AG08396 (cell line): ENCODE results near the gene SORBS2.
"Not testable (repeated sequence)": the region's sequence is repeated elsewhere in the genome, so short reads cannot be mapped to it uniquely, and the experiment has no call there.

Experiments used
- DNase-seq: peaks from one replicate; pipeline ENCODE4 v3.0.0; 2012; ENCODE audit warnings: low spot score, mixed read lengths

The SORBS2 gene

GRCh38 chr4:185710487-185710995, 101.5 kb downstream of the SORBS2 start:
- DNase-seq = no peak

DNA sequence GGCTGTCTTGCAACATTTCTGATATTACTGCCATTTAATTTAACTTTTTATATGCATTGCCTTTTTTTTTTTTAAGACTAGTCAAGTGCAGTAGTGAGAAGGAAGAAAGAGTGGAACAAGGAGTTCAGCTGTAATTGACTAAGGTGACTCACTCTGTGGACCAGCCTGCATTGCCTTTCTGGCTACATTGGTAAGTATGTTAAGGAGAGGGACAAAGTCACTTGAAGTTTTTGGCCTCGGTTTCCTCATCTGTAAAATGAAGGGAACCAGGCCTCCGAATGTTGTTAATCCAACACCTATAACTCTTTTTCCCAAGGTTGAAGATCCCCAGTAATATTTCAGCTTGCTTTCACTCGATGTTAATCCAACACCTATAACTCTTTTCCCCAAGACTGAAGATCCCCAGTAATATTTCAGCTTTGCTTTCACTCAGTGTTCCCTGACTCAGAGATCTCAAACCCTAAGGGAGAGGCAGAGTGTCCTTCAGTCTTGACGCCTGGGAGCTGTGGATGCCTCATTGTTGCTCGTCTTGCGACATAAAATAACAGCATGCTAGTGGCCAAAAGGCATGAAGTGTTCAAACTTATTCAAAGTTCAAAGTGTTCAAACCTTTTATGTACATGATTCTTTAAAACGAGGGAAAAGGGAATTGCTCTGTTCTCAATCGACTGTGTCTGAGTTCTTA, 102.0 kb downstream of the SORBS2 start:
- no peak for DNase-seq

DNA sequence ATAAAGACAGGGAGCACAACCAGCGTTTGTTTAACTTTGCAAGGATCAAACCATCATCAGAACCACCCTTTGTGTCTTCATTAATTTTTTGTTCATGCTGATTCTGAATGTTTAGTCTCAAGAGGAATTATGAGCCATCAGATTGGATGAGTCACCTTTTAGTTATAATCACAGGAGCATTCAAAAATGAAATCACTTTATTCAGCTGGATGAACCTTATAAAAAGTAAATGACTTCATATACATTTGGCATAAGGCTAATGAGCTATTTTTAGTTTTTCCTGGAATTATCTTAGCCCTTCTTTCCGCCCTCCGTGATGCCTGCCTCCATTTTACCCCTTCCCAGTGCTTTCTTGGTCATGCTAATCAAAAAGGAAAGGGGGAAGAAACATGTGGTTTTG, 103.6 kb downstream of the SORBS2 start:
- DNase-seq = no peak

GRCh38 chr4:185707622-185708021, 104.4 kb downstream of the SORBS2 start:
- DNase-seq = not testable (repeated sequence)

- no peak for DNase-seq
Measured at GRCh38 chr4:185702147-185702663, 109.8 kb downstream of the SORBS2 start.

DNA sequence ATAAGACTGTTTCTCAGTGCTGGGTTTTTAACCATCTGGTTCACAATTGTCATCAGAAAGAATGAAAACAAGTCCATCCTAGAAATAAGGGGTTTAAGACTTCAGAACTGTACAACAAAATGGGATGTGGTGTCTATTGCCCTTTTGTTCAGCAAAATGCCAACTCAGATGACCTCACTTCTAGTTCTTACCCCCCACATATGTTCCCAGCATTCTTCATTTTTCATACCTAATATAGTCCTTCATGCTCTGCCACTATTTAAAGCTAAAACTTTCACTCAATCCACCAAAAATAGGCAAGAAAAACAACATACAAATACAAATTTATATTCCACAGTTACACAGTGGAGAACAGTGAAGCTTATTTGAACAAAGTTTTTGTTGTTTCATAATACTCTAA, 111.4 kb downstream of the SORBS2 start:
- DNase-seq = no peak

DNA sequence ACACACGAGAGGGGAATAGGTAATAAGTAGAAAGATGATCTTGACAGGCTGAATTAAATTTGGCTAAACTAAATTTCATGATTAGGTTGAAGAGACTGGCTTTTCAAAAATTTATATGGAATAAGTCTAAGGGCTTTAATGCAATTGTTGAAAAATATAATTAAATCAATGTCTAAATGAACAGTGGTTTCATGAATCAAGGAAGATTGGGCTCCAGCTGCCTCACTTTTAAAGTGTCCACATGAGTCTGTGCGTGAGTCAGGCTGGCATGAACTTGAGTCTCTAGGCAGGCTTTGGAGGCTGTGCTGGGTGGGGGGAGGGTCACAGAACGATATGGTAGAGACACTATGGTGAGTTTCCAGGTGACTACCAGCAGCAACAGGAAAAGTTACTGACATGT, 111.9 kb downstream of the SORBS2 start:
- no peak for DNase-seq

DNA sequence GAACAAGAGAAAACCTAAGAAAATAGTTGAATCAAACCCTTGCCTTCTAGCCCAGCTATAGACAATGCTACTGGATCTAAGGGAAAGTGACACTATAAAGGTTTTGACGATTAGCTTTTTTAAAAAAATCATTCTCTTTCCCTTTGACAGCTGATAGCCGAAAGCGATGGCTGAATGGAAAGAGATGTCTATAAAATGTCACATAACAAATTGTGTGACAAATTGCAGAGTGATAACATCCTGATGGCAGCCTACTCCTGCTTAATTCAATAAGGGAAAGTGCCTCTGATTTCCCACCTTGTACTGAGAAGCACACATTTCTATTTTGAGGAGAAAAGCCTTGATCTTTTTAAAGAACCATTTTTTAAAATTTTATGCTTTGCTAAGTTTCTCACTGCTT, 114.5 kb downstream of the SORBS2 start:
- no peak for DNase-seq

DNA sequence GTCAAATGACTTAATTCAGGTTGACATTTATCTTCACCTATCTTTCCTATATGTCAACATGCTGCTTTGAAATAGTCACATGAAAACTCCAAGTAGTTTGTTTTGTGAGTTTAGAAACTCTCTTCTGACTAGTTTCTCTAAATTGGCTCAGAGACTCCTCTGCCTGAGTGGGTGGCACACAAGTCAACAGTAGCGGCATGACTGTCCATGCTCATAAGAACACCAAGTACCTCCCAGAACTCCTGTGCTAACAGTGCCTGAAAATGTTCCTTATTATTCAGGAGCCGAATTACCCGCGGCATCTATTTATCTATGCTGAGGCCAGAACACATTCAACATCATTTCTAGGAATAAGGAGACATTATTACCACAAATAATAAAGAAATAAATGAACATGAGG, 116.3 kb downstream of the SORBS2 start:
- no peak for DNase-seq

DNA sequence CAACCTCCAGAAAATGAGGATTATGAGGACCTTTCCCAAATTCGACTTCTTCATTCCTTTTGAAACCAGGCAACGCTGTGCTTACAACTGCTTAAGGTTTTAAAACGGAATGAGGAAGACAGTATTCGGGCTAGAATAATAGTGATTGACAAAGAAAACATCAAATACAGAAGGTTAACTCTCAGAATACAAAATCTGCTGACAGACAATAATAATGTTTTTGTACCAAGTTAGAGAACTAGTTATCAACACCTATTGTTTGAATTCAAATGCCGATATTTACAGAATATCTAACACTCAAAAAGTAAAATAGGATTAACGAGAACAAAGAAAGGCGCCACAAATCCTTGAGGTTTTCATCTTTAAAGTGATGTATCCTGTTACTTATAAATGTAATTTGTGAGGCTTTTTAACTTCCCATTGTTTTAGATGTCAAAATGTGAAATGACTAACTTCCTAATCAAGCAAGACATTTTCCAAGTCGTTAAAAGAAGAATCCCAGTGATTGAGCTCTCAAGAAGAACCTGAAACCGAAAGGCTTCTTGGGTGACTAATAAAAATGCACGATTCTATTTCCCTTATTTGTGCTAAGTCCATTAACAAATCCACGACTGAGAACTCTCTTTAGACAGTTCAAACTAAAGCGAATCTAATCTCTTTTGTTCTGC, 118.3 kb downstream of the SORBS2 start:
- DNase-seq = no peak

- DNase-seq = no peak
Measured at GRCh38 chr4:185689407-185689806, 122.6 kb downstream of the SORBS2 start.

- DNase-seq = no peak
Measured at GRCh38 chr4:185685804-185686203, 126.2 kb downstream of the SORBS2 start.

- DNase-seq = no peak
Measured at GRCh38 chr4:185683896-185684295, 128.1 kb downstream of the SORBS2 start.

GRCh38 chr4:185683222-185683621, 128.8 kb downstream of the SORBS2 start:
- DNase-seq = no peak

- peak; percentile 11 for DNase-seq
Measured at GRCh38 chr4:185682236-185682635, 129.8 kb downstream of the SORBS2 start.

DNA sequence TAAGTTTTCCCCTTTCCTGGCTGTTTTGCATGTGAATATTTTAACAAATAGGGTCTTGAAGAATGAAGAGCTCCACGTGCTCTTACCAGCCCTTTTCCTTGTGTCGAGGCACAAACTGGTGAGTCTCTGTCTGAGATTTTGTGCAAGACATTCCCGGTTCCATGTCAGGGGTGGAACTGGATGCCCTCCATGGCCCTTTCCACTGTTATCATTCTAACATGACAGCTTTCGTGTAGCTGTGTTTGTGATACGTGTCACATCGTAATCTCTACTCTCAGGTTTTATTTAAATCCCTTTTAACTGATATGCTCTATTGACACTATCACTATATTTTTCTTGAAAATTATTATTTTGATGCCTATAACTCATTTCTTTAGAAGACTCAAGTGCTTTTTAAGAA, 130.4 kb downstream of the SORBS2 start:
- no peak for DNase-seq

GRCh38 chr4:185680617-185681016, 131.4 kb downstream of the SORBS2 start:
- DNase-seq = no peak

GRCh38 chr4:185679523-185679922, 132.5 kb downstream of the SORBS2 start:
- DNase-seq = no peak

GRCh38 chr4:185677637-185678314, 134.2 kb downstream of the SORBS2 start:
- DNase-seq = no peak

DNA sequence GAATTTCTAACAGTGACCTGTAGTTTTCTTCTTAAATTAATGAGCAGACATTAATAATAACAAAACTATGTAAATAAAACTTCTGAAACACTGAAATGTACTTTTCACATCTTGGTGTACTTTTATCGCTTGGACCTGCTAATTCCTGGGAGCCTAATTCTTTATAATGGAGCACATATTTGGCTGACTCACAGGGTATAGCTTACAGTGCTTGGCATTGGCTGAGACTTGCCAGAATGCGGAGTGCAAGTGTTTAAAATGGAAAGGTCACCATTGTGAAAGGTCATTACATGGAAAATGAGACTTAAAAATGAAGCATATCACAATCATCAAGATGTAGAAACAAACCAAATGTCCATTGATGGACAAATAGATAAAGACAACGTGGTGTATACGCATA, 139.4 kb downstream of the SORBS2 start:
- DNase-seq = no peak

DNA sequence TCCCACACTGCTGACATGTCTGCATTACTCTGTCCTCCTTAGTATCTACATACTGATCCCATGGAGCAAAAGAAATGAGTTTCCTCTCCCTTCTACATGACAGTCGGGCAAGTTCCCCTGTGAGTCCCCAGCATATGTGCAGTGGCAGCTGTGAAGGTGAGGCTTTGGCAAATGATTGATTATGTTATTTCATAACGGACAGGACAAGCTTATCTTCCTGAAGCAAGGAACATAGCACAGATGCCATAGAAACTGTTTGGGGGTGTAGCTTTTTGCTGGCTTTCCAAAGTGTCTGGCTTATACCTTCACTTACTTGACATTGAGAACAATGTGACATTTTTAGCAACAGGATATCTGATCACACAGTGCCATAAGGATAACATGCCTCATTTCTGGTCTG, 139.8 kb downstream of the SORBS2 start:
- no peak for DNase-seq

DNA sequence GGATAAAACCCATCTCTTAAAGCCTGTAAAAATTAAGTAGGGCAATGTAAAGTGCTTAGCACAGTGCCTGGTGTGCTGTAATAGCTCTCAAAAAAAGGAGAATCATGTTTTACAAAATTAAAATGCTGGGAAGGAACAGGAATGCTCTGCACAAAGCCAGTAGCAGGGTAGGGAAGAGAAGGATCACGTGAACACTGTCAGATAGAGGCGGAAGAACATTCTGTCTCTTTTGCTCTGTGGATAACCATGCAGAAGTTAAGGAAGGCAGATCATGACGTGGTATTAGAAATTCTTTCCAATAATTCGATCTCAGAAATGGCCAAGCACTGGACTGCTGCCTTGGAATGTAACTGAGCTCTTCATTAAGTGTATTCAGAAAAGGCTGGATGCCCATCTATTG, 140.5 kb downstream of the SORBS2 start:
- DNase-seq = no peak

GRCh38 chr4:185671066-185671465, 140.9 kb downstream of the SORBS2 start:
- no peak for DNase-seq
